GM18507 (cell line): ENCODE measurements around the gene MUC6.

Experiments
- DNase-seq: peaks from one replicate; pipeline ENCODE4 v3.0.0; 2011; ENCODE audit warnings: low read depth; ENCODE audit not compliant: insufficient read length; ENCODE audit errors: extremely low spot score
- FAIRE-seq: peaks from 2 replicates; lab custom pipeline; 2011; peaks lifted over from hg19 to GRCh38; lab: Jason Lieb, UNC

The MUC6 gene

DNA sequence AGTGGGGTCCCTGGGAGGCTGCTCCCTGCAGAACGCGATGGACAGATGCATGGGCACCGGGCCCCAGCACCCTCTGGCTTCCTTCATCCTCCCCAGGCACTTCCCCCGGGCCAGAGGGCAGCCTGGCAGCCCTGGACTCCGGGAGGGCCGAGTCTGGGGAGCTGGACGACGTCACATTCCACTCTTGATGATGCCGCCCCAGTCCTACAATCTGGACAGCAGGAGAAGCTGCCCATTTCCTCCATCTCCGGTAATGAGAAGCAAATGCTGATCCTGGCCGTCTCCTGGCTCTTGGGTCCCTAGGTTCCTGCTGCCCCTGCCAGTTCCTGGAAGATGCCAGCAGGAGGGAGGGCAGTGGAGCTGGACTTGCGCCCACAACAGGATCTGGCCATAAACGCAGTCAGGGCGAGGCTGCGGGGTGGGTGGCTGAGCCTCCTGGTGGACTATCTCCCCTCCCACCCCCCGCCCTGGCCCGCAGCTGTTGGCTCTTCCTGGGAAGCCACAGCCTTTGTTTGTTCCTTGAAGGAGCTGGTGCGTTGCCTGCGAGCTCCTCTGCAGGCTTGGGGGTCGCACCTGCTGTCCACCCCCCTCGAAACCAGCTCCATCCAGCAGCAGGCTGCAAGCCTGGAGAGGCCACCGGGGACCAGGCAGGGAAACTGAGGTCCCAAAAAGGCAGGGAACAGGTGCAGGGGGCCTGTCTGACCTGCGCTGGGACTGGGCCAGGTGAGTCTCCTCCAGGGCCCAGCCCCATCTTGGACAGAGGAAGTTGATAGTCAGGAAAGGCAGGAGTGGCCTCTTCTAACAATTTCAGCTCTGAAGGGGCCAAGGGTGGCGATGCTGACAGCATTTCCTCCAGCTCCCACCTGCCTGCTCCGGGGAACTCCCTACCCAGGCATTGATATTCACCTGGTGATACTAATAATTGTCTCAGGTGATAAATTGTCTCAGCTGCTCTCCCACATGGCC, 17.9 kb upstream of the MUC6 start:
- no peak for FAIRE-seq
- no peak for DNase-seq

- FAIRE-seq (no peak), DNase-seq (no peak)
Observed at GRCh38 chr11:1053121-1053901, 16.8 kb upstream of the MUC6 start.

- DNase-seq: no peak
- FAIRE-seq: no peak
Observed at GRCh38 chr11:1052133-1053011, 15.9 kb upstream of the MUC6 start.

- DNase-seq (no peak), FAIRE-seq (no peak)
Observed at GRCh38 chr11:1051356-1052132, 15.0 kb upstream of the MUC6 start.

DNA sequence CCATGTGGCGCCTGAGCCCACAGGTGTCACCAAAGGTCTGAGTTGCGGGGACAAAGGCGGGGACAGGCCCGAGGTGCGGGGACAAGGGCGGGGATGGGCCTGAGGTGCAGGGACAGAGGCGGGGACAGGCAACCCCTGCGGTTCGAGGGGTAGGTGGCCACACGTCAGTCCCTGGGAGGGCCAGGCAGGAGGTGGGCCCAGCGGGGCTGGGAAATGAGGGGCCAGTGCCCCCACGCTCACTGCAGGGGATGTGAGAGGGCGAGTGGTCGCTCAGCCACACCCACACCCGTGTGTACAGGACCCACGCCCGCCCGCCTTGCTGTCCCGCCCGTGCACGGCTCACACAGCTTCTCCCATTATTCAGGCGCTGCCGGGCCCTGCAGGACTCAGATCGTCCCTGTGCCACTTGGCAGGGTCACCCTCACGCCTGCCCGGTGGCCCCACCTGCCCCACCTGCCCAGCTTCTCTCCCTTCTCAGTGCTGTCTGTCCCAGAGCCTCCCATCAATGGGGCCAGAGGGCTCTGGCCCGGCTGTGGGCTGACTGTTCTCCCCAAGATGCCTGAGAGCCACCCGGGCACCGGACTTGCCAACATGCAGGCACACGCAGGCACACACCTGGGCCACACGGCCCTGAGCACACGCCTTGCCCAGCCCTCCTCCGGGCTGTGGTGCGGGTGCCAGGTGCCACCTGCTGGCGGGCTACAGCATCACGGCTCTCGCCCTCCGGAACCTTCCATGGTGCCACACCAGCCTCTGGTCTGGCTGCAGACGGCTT, 14.2 kb upstream of the MUC6 start:
- FAIRE-seq: peak; percentile 81

GRCh38 chr11:1049911-1050580, 13.5 kb upstream of the MUC6 start:
- no peak for FAIRE-seq
- DNase-seq: no peak

More for the DNA sequence above, 14.2 kb upstream of the MUC6 start:
- DNase-seq: peak; percentile 85

GRCh38 chr11:1049431-1049891, 12.9 kb upstream of the MUC6 start:
- FAIRE-seq (no peak), DNase-seq (no peak)

DNA sequence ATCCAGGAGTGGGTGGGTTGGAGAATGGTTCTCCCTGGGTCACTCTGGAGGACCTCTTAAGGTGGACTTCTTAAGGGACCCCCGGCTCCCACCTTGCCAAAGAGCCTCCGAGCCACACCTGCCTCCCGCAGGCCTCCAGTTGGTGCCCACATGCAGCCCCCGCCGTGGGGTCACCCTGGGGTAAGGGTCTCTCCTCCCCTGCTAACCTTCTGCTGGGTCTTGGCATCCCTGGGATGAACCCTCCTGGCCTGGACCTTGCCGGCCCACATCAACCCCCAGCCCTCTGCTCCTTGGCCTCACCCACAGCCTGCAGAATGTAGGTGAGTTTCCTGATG, 12.5 kb upstream of the MUC6 start:
- DNase-seq (no peak), FAIRE-seq (no peak)

DNA sequence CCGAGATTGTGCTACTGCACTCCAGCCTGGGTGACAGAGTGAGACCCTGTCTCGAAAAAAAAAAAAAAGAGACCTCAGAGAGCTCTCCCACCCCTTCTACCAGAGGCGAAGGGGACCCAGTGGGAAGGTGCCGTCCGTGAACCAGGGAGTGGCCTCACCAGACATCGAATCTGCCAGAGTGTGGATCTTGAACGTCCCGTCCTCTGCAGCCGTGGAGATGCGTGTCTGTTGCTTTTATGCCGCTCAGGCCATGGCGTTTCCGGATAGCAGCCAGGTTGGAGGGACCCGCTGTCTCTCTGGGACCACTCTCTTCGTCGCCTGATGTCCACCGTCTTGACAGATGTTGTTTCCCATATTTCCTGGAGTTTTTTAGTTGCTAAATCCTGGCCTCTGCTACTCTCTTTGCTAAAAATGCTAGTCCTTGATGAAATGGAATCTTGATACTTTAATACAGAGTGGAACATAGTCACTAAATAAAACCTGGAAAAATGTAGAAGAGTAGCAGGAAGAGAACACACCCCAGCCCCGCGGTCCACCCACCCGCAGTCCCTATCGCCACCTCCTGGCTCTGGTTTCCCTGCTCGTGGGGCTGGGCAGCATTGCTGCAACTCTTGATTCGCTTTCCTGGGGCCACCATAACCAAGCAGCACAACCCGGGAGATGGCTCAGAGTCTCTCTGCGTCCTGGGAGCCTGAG, 12.0 kb upstream of the MUC6 start:
- DNase-seq: no peak
- no peak for FAIRE-seq

DNA sequence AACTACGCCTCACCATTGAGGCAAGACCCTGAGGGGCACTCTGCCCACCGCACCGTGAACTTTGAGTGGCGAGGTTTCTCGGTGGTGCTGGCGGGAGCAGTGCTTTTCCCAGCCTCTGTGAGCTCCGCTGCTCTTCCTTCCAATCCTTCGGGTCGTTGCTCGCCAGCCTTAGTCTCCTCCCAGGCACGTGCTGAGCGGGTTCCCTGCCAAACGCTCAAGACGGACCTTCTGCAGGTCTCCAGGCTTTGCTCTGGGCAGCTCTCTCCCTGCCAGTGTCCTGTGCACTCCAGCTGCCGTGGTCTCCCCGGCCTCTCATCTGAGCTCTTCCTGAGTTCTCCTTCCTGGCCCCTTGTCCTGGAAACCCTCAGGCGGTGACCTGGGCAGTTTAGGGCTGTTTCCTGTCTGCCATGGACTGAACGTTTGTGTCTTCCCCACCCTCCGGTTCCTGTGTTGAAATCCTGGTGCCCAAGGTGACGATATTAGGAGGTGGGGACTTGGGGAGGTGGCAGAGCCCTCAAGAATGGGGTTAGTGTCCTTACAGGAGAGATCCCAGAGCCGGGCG, 11.2 kb upstream of the MUC6 start:
- DNase-seq: no peak
- FAIRE-seq: no peak

DNA sequence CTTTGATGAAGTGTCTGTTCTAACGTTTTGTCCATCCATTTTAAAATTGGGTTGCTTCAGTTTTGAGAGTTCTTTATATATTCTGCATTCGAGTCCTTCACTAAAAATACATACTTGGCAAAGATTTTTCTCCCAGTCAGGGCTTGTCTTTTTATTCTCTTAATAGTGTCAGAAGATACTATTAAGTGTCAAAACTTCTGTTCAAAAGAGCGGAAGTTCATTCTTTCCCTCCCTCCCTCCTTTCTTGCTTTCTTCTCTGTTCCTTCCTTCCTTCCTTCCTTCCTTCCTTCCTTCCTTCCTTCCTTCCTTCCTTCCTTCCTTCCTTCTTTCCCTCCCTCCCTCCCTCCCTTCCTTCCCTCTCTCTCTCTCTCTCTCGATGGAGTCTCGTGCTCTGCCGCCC, 7.6 kb upstream of the MUC6 start:
- DNase-seq: no peak
- no peak for FAIRE-seq

GRCh38 chr11:1043563-1044096, 7.1 kb upstream of the MUC6 start:
- DNase-seq (no peak), FAIRE-seq (no peak)

GRCh38 chr11:1042626-1043562, 6.4 kb upstream of the MUC6 start:
- FAIRE-seq (no peak), DNase-seq (no peak)

DNA sequence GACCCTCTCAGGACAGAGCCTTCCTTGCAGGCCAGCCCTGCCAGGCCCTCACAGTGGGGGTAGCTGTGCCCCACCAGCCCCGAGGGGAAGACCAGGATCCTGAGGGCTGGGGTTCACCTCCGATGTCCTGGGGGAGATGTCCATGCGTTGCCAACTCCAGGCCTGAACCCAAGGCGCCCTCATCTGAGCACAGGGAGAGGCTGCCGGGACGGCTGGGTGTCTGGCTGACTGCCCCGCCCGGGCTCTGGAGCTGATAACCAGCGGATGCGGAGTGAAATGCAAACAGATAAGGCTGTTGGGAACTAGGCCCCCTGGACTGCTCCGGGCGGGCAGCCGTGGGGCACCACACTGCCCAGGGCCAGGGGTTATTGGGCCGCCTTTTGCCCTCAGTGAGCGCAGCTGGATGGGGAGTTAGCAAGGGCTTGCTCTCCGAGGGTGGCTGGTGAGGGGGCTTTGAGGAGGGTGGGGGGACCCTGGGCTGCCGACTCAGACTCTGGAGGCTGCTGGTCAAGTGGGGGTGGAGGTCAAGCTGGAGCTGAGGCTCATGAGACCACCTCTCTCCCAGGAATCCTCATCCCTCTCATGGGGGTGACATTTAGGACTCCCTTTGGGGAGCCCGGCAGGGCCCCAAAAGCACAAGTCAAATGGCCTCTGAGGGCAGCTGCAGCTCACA, 5.6 kb upstream of the MUC6 start:
- FAIRE-seq: no peak

GRCh38 chr11:1041471-1041870, 5.0 kb upstream of the MUC6 start:
- DNase-seq (no peak), FAIRE-seq (no peak)

More for the DNA sequence above, 5.6 kb upstream of the MUC6 start:
- DNase-seq: no peak
